ENCODE results near the gene FAM216A.
"Not testable (repeated sequence)": the region's sequence is repeated elsewhere in the genome, so short reads cannot be mapped to it uniquely, and the experiment has no call there.

The FAM216A gene

GRCh38 chr12:110468214-110469048 is at the start of gene FAM216A, which contains the start of gene GPN3:
Gene FAM216A (plus strand): TSS chr12:110468845. CDS start chr12:110468876, 31 bp downstream.
Gene GPN3 (minus strand): TSS chr12:110468257. CDS start chr12:110468203, 54 bp downstream.
- peak; percentile 89 for DNase-seq (ENCODE audit: low read depth)

GRCh38 chr12:110420644-110421043 is 48.0 kb upstream of the FAM216A start:
- DNase-seq (ENCODE audit: low read depth): not testable (repeated sequence)

GRCh38 chr12:110421159-110421661 is 47.4 kb upstream of the FAM216A start:
- no peak for DNase-seq (ENCODE audit: low read depth)

GRCh38 chr12:110421701-110422100 is 46.9 kb upstream of the FAM216A start:
- DNase-seq (ENCODE audit: low read depth): no peak

- no peak for DNase-seq (ENCODE audit: low read depth)
Observed at GRCh38 chr12:110424237-110424636, 44.4 kb upstream of the FAM216A start.

- no peak for DNase-seq (ENCODE audit: low read depth)
Observed at GRCh38 chr12:110426406-110426805, 42.2 kb upstream of the FAM216A start.

GRCh38 chr12:110429676-110430075 is 39.0 kb upstream of the FAM216A start:
- DNase-seq (ENCODE audit: low read depth): not testable (repeated sequence)

GRCh38 chr12:110431957-110432587 is 36.6 kb upstream of the FAM216A start:
- DNase-seq (ENCODE audit: low read depth): no peak

GRCh38 chr12:110436231-110436630 is 32.4 kb upstream of the FAM216A start:
- no peak for DNase-seq (ENCODE audit: low read depth)

GRCh38 chr12:110444455-110444854 is 24.2 kb upstream of the FAM216A start:
- DNase-seq (ENCODE audit: low read depth): no peak

- peak; percentile 90 for DNase-seq (ENCODE audit: low read depth)
Observed at GRCh38 chr12:110449799-110450497, 18.7 kb upstream of the FAM216A start, which contains the start of gene ARPC3. Gene ARPC3 (minus strand): TSS chr12:110450337. CDS start chr12:110450260, 77 bp downstream.

- DNase-seq (ENCODE audit: low read depth): no peak
Observed at GRCh38 chr12:110451263-110451662, 17.4 kb upstream of the FAM216A start.

- DNase-seq (ENCODE audit: low read depth): no peak
Observed at GRCh38 chr12:110453569-110454296, 14.9 kb upstream of the FAM216A start.

- DNase-seq (ENCODE audit: low read depth): no peak
Observed at GRCh38 chr12:110458756-110459155, 9.9 kb upstream of the FAM216A start.

GRCh38 chr12:110461189-110461588 is 7.5 kb upstream of the FAM216A start:
- not testable (repeated sequence) for DNase-seq (ENCODE audit: low read depth)

- no peak for DNase-seq (ENCODE audit: low read depth)
Observed at GRCh38 chr12:110465024-110465423, 3.6 kb upstream of the FAM216A start.

GRCh38 chr12:110465765-110466164 is 2.9 kb upstream of the FAM216A start:
- not testable (repeated sequence) for DNase-seq (ENCODE audit: low read depth)

GRCh38 chr12:110466791-110467190 is 1.9 kb upstream of the FAM216A start:
- DNase-seq (ENCODE audit: low read depth): no peak

- no peak for DNase-seq (ENCODE audit: low read depth)
Observed at GRCh38 chr12:110467847-110468213, 815 bp upstream of the FAM216A start.

- no peak for DNase-seq (ENCODE audit: low read depth)
Observed at GRCh38 chr12:110475426-110475825, 6.8 kb downstream of the FAM216A start.

- DNase-seq (ENCODE audit: low read depth): no peak
Observed at GRCh38 chr12:110498984-110499706, 30.5 kb downstream of the FAM216A start.

Data from stimulated activated CD8-positive, alpha-beta memory T cell treated with anti-CD3 and anti-CD28 coated beads, Interleukin-7, amount 100 ng/mL, for 24 hours (primary cell).